Measurements from ENCODE around the gene ARID4B.

DNA sequence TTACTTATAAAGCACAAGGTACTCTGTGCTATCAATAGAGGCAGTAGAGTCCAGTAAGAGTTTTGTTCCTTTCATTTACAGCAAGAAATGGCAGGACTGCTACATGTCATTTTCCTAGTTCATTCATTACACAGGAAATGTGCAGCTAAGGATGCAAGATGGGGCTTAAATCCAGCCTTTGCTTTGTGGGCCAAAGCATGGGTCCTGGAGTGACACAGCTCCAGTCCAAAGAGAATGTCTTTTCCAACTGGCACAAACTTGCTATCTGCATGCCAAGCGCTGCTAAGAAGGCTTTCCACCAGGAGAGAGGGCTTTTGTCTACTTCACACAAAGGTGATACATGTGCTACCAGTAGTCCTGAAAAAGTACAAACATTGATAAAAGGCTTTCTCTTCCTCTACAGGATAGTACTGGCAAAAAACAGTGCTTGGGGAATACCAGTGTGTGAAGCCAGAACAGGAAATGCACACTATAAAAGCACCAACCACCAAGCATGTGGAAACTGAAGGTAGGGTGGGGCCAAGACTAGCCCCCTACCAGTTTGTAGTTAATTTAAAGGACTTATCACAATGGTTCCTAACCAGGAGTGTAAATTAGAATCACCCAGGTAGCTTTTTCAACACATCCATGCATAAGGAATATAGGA is 68.7 kb downstream of the ARID4B start:
- TF ChIP-seq, protein P1, sequence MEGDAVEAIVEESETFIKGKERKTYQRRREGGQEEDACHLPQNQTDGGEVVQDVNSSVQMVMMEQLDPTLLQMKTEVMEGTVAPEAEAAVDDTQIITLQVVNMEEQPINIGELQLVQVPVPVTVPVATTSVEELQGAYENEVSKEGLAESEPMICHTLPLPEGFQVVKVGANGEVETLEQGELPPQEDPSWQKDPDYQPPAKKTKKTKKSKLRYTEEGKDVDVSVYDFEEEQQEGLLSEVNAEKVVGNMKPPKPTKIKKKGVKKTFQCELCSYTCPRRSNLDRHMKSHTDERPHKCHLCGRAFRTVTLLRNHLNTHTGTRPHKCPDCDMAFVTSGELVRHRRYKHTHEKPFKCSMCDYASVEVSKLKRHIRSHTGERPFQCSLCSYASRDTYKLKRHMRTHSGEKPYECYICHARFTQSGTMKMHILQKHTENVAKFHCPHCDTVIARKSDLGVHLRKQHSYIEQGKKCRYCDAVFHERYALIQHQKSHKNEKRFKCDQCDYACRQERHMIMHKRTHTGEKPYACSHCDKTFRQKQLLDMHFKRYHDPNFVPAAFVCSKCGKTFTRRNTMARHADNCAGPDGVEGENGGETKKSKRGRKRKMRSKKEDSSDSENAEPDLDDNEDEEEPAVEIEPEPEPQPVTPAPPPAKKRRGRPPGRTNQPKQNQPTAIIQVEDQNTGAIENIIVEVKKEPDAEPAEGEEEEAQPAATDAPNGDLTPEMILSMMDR (IDR thresholded peaks at IDR 0.05; ENCODE audit: low read depth, low read length): no peak
- TF ChIP-seq EZH2phosphoT487 (IDR thresholded peaks at IDR 0.05; ENCODE audit: low read depth): no peak
